NCI-H526 (cell line): Measurements from ENCODE around the gene MAP4K3.
"Not testable (repeated sequence)": the region's sequence is repeated elsewhere in the genome, so short reads cannot be mapped to it uniquely, and the experiment has no call there.

ENCODE experiments used
- DNase-seq, 2 experiments: peaks; one replicate each; lab custom pipeline; 2025; lab: John Stamatoyannopoulos, UW

Gene MAP4K3

GRCh38 chr2:39370101-39370500, 67.0 kb downstream of the MAP4K3 start:
- DNase-seq, result no peak

DNA sequence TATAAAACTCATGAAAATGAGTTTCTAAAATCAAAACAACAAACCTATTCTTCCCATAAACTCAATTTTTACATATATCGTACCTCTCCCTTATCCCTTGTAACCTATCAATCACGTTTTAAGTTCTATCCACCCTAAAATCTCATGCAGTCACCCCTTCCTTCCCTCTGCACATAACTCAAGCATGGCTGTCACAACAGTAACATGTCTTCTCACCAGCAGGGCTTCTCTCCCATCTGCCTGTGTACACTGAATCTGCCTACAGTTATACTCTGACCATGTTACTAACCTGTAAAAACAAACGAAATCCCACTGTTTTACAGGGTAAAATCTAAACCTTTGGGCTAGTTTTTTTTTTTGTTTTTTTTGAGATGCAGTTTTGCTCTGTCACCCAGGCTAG, 68.2 kb downstream of the MAP4K3 start:
- no peak for DNase-seq

DNA sequence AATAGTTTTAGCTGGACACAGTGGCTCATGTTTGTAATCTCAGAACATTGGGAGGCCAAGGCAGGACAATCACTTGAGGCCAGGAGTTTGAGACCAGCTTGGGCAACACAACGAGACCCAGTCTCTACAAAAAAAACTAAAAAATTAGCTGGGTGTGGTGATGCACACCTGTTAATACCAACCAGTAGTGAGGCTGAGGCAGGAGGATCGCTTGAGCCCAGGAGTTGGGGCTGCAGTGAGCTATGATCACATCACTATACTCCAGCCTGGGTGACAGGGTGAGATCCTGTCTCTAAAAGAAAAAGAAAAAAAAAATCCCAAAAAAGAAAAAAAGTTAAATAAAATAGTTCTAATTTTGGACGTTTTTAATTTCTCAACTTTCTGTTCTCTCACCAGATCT, 68.7 kb downstream of the MAP4K3 start:
- no peak for DNase-seq

- no peak for DNase-seq
Observed at GRCh38 chr2:39362595-39362994, 74.5 kb downstream of the MAP4K3 start.

DNA sequence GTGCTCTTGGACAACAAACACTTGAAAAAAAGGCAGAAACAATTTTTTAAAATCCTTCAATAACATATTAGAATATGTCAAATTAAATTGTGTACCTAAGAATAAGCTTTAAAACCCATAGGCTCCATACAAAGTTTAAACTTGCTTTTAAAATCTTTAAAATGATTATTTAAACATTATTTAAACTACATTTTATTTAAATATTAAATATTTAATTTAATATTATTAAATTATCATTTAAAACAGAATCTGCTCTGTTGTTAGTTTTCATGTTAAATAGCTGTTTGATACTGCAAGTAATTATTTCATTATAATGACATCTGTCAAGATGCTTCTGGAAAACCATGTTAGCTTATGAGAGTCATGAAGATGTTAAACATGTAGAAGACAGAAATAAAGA, 75.6 kb downstream of the MAP4K3 start:
- DNase-seq, result no peak

DNA sequence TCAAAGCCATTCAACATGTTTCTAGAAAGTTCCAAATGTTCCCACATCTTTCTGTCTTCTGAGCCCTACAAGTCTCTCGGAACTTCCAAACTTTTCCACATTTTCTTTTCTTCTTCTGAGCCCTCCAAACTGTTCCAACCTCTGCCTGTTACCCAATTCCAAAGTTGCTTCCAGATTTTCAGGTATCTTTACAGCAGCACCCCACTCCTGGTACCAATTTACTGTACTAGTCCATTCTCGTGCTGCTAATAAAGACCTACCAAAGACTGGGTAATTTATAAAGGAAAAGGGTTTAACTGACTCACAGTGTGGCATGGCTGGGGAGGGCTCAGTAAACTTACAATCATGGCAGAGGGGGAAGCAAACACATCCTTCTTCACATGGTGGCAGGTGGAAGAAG, 76.7 kb downstream of the MAP4K3 start:
- DNase-seq, result not testable (repeated sequence)

GRCh38 chr2:39359453-39360038, 77.5 kb downstream of the MAP4K3 start:
- DNase-seq, result no peak

DNA sequence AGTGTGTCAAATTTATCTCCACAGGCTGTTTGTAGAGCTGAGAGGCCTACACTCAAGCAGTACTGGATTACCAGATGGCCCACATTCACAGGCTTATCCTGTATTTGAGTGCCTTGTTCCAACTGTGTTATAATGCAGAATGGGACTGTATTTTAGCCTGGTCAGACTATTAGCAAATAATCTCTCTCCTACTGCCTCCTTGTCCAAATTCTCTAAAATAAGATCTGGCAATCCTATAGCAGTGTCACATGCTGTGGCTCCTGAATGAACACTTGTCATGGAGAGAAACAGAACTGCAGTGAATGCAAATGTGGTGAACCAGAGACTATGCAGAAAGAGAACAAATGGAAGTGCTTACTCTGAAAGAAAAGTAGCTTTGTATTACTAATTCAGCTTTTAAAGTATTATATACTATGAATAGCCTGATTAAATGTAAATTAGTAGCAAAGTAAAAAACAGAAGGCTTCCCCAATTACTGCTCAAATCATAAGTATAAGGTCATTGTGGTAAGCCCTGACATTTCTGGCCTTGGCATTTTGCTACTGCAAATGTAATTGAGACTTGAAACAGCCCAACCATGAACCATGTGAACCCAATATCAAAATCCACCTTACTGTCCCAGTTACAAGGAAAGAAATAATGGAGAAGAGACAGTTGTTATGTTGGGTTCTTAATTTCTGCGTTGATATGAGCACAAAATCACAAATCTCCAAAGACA, 80.0 kb downstream of the MAP4K3 start:
- no peak for DNase-seq

- no peak for DNase-seq
Observed at GRCh38 chr2:39350658-39351057, 86.4 kb downstream of the MAP4K3 start.

GRCh38 chr2:39338502-39338901, 98.6 kb downstream of the MAP4K3 start:
- DNase-seq, result no peak

- no peak for DNase-seq
Observed at GRCh38 chr2:39335930-39336329, 101.2 kb downstream of the MAP4K3 start.

- no peak for DNase-seq
Observed at GRCh38 chr2:39334978-39335377, 102.1 kb downstream of the MAP4K3 start.

DNA sequence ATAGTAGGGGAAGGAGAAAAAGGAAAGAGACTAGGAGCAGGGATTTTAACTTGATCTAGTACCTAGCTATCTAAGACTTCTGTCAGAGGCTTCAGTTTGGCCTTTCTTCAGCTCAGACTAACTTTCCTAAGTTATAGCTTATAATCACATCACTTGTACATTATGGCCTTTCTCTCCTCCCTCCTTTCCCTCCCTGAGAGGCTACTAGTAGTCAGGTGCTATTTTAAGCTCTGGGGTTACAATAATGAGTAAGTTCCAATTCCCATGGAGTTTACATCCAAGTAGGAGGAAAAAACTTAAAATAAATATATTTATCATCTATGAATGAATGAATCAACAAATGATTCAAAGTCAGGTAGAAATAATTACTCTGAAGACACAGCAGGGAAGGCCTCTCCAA, 102.6 kb downstream of the MAP4K3 start:
- no peak for DNase-seq

- DNase-seq, result no peak
Observed at GRCh38 chr2:39326644-39327043, 110.4 kb downstream of the MAP4K3 start.

DNA sequence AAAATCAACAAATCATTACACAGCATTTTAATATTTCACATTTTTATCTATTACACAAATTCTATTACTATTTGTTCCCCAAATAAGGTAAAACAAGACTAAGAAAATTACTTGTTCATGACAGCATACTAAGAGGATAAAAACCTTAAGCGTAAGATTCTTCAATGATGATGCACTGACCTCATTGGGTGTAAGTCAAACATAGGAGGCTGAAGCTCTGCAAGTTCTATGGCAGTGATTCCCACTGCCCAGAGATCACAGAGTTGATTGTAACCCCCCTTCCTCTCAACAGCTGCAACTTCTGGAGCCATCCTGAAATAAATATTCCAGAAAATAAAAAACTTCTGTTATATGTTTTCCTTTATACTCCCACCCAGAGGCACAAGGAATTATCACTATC, 111.1 kb downstream of the MAP4K3 start:
- DNase-seq, result no peak

- DNase-seq, result not testable (repeated sequence)
Observed at GRCh38 chr2:39321056-39322035, 115.7 kb downstream of the MAP4K3 start.

DNA sequence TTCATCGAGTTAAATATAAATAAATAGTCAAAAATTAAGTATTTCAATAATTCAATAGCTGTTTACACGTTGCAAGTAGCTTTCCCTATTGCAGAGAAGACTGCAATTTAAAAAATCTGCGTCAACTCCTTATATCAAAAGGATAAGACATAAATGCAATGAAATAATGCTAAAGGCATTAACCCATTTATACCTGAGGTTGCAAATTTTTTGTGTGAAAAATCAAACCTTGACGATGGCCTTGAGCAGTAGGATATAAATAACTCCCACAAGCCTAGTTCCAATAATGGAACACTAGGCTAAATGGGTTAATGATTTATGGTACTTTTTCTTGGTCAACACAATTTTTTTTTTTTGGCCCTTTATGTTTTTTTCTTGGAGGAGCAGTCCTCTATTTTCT, 116.9 kb downstream of the MAP4K3 start:
- DNase-seq, result no peak

- no peak for DNase-seq
Observed at GRCh38 chr2:39313575-39313974, 123.5 kb downstream of the MAP4K3 start.

GRCh38 chr2:39311469-39311868, 125.6 kb downstream of the MAP4K3 start:
- DNase-seq, result no peak

- no peak for DNase-seq
Observed at GRCh38 chr2:39308778-39309177, 128.3 kb downstream of the MAP4K3 start.

GRCh38 chr2:39306626-39307025, 130.5 kb downstream of the MAP4K3 start:
- DNase-seq, result no peak

DNA sequence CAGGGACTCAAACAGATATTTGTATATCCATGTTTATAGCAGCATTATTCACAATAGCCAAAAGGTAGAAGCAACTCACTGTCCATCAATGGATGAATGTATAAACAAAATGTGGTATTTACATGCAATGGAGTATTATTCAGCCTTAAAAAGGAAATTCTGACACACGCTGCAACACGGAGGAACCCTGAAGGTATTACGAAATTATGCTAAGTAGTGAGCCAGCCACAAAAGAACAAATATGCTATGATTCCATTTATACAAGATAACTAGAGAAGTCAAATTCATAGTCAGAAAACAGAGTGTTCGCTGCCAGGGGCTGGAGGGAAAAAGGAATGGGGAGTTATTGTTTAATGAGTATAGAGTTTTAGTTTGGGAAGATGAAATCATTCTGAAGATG, 132.4 kb downstream of the MAP4K3 start:
- DNase-seq, result no peak

DNA sequence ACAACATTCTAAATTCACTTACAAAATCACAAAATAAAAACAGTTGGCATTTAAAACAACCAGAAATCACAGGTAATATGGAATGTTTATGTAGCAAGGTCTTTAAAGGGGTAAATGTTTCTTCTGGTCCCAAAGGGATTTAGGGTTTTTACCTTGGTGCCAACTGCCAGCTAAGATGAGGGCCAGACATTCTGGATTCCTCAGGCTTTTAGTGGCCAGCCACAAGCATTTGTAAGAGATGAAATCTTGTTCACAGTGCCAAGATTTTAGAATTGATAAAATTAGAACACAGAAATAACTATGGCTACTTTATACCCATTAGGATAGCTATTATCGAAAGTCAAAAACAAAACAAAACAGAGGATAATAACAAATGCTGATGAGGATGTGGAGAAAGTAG, 132.9 kb downstream of the MAP4K3 start:
- no peak for DNase-seq
